Activated CD4-positive, CD25-positive, alpha-beta regulatory T cell treated with anti-CD3 and anti-CD28 coated beads, Interleukin-2, amount 50 U/mL, for 24 hours (primary cell): ENCODE results near the gene TAF11L9.
"Not testable (repeated sequence)": the region's sequence is repeated elsewhere in the genome, so short reads cannot be mapped to it uniquely, and the experiment has no call there.

Source experiments
- ATAC-seq, 2 donors: fragments of 150-1000 bp; cut with Tn5 transposase; one replicate each; pipeline ENCODE4 v1.10.0; 2021; ENCODE audit warnings: mild to moderate bottlenecking in 1 of 2, moderate library complexity in 1 of 2

The TAF11L9 gene

DNA sequence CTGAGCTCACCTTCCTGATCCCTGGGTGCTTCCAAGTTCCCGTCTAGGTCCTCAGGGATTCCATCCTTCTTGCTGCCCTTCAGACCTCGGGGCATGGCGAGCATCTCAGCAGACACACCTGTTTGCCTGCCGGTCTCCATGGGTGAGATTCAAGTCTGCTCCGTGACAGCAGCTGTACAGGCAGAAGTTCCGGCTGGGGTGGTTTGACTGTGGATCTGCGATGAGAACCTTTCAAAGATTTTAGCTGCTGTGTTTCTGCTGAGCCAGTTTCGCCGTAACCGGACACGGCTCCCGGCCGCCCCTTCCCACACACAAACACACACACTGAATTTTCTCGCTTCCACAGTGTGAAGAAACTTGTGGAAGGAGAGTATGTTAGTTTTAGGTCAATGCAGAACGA, at the start of gene TAF11L9:
Gene TAF11L9, minus strand, starts transcription at position 140 of the 400 bp plus-strand sequence.
- not testable (repeated sequence) for ATAC-seq

DNA sequence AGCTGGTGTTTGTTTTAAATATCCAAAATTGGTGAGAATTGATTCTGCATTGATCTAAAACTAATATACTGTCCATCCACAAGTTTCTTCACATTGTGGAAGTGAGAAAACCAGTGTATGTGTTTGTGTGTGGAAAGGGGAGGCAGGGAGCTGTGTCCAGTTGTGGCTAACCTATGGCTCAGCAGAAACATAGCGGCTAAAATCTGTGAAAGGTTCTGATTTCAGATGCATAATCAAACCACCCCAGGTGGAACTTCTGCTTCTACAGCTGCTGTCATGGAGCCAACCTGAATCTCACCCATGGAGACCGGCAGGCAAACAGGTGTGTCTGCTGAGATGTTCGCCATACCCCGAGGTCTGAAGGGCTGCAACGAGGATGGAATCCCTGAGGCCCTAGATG, 40.0 kb upstream of the TAF11L9 start, which contains the start of gene TAF11L14:
Gene TAF11L14, plus strand, starts transcription at position 301 of the 400 bp plus-strand sequence.
- ATAC-seq: no peak

DNA sequence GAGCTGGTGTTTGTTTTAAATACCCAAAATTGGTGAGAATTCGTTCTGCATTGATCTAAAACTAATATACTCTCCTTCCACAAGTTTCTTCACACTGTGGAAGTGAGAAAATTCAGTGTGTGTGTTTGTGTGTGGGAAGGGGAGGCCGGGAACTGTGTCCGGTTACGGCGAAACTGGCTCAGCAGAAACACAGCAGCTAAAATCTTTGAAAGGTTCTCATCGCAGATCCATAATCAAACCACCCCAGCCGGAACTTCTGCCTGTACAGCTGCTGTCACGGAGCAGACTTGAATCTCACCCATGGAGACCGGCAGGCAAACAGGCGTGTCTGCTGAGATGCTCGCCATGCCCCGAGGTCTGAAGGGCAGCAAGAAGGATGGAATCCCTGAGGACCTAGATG, 37.6 kb upstream of the TAF11L9 start, which contains the start of gene TAF11L13:
Gene TAF11L13, plus strand, starts transcription at position 301 of the 400 bp plus-strand sequence.
- ATAC-seq: not testable (repeated sequence)

DNA sequence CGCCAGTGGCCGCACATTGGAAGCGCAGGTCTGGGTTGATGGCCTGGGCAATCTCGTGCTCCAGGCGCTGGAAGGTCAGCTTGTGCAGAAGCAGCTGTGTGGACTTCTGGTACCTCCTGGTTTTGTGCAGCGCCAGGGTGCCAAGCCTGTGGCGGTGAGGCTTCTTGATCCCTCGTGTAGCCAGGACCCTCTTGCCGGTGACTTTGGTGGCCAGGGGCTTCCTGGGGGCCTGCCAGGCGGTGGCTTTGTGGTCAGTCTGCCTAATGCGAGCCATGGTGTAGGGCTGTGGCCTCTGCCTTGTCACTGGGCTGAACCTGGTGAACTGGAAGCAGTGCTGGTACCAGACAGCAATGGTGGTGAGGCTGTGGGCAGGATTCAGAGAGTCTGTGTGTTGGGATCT, 31.5 kb upstream of the TAF11L9 start:
- no peak for ATAC-seq

DNA sequence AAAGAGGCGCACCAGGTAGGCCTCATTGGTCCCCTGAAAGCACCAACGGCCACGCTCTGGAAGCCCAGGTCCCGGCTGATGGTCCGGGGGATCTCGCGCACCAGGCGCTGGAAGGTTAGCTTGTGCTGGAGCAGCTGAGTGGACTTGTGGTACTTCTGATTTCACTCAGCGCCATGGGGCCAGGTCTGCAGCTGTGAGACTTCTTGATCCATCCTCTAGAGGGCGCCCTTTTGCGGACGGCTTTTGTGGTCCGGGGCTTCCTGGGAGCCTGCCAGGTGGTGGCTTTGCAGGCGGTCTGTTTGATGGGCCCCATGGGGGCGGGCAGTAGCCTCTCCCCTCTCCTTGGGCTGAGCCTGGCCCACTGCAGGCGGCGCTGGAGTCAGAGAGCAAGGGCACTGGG, 26.4 kb upstream of the TAF11L9 start:
- no peak for ATAC-seq

DNA sequence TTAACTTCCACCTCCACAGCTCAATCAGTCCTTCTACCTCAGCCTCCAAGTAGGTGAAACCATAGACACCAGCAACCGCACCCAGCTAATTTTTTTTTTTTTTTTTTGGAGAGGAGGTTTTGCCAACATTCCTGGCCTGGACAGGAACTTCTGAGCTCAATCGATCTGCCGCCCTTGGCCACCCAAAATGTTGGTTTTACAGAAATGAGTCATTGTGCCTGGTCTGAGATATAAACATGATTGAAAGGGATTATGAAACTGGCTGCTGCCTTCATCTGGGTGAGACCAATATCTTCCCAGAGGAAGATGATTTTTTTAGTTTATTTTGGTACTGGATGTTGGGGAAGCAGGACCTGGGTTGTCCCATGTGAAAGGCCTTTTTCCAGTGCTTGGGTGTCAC, 25.2 kb upstream of the TAF11L9 start:
- no peak for ATAC-seq

DNA sequence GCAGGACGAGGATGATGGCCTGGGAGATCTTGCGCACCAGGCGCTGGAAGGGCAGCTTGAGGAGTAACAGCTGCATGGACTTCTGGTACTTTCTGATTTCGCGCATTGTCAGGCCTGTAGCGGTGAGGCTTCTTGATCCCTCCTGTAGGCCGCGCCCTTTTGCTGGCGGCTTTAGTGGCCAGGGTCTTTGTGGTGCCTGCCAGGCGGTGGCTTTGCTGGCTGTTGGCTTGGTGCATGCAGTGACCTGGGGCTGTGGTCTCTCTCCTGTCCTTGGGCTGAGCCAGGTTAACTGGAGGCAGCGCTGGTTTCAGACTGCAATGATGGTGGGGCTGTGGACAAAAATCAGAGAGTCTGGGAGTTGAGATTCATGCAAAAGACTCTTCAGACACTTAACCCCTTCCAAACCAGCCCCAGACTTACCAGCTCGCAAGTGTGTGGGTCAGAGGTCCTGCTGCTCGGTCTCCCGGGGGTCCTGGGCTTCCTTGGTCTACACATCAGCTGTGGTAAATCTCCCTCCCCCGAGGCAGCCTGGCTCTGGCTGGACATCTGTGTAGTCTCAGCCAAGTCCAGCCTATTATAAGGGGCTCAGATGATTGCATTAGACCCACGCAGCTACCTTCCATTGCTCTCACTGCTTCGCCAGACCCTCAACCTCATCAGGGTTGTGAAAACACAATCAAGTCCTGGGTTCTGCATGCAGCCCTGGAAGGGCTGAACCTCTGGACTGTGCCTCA, 20.8 kb upstream of the TAF11L9 start:
- ATAC-seq: no peak

DNA sequence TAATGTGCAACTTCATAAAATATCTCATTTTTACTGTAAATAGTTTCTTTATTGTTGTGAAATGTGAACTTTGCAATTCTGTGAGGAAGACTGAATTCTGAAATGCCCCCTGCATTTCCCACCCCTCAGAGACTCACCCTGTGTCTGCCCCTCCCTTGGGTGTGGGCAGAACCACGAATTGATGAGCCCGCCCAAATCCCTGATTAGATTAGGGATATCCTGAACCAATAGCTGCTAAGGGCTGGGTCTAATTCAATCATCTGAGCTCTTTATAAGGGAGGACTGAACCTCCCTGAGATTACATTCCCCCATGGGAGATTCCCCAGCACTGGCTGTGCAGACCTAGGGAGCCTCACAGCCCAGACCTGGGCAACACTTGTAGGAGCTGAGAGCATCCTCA, 15.9 kb upstream of the TAF11L9 start, which contains the start of gene TAF11L12:
Gene TAF11L12, plus strand, starts transcription at position 301 of the 400 bp plus-strand sequence.
- not testable (repeated sequence) for ATAC-seq

DNA sequence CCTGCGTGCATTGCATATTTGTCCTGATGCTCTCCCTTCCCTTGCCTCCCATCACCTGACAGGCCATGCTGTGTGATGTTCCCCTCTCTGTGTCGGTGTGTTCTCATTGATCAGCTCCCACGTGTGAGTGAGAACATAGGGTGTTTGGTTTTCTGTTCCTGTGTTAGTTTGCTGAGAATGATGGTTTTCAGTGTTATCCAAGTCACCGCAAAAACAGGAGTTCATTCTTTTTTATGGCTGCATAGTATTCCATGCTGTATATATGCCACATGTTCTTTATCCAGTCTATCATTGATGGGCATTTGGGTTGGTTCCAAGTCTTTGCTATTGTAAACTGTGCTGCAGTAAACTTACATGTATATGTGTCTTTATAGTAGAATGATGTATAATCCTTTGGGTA, 13.3 kb upstream of the TAF11L9 start:
- ATAC-seq: not testable (repeated sequence)

DNA sequence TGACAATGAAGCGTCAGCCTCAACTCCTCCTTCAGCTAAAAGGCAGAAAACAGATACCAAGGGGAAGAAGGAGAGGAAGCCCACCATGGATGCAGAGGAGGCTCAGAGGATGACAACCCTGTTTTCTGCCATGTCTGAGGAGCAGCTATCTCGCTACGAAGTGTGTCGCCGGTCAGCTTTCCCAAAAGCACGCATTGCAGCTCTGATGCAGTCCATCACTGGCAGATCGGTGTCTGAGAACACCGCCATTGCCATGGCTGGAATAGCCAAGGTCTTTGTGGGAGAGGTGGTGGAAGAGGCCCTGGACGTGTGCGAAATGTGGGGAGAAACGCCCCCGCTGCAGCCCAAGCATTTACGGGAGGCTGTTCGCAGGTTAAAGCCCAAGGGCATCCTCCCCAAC, 10.8 kb upstream of the TAF11L9 start:
- no peak for ATAC-seq

DNA sequence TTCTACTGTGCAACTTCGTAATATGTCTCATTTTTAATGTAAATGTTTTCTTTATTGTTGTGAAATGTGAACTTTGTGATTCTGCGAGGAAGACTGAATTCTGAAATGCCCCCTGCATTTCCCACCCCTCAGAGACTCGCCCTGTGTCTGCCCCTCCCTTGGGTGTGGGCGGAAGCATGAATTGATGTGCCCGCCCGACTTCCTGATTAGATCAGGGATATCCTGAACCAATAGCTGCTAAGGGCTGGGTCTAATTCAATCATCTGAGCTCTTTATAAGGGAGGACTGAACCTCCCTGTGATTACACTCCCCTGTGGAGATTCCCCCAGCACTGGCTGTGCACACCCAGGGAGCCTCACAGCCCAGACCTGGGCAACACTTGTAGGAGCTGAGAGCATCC, 9.7 kb upstream of the TAF11L9 start, which contains the start of gene TAF11L11:
Gene TAF11L11, plus strand, starts transcription at position 304 of the 400 bp plus-strand sequence.
- ATAC-seq: not testable (repeated sequence)

DNA sequence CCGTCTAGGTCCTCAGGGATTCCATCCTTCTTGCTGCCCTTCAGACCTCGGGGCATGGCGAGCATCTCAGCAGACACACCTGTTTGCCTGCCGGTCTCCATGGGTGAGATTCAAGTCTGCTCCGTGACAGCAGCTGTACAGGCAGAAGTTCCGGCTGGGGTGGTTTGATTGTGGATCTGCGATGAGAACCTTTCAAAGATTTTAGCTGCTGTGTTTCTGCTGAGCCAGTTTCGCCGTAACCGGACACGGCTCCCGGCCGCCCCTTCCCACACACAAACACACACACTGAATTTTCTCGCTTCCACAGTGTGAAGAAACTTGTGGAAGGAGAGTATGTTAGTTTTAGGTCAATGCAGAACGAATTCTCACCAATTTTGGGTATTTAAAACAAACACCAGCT, 3.5 kb upstream of the TAF11L9 start, which contains the start of gene TAF11L10:
Gene TAF11L10, minus strand, starts transcription at position 101 of the 400 bp plus-strand sequence.
- ATAC-seq: not testable (repeated sequence)

DNA sequence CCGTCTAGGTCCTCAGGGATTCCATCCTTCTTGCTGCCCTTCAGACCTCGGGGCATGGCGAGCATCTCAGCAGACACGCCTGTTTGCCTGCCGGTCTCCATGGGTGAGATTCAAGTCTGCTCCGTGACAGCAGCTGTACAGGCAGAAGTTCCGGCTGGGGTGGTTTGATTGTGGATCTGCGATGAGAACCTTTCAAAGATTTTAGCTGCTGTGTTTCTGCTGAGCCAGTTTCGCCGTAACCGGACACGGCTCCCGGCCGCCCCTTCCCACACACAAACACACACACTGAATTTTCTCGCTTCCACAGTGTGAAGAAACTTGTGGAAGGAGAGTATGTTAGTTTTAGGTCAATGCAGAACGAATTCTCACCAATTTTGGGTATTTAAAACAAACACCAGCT, 3.3 kb downstream of the TAF11L9 start, which contains the start of gene TAF11L8:
Gene TAF11L8, minus strand, starts transcription at position 101 of the 400 bp plus-strand sequence.
- ATAC-seq: not testable (repeated sequence)

DNA sequence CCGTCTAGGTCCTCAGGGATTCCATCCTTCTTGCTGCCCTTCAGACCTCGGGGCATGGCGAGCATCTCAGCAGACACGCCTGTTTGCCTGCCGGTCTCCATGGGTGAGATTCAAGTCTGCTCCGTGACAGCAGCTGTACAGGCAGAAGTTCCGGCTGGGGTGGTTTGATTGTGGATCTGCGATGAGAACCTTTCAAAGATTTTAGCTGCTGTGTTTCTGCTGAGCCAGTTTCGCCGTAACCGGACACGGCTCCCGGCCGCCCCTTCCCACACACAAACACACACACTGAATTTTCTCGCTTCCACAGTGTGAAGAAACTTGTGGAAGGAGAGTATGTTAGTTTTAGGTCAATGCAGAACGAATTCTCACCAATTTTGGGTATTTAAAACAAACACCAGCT, 8.5 kb downstream of the TAF11L9 start, which contains the start of gene TAF11L7:
Gene TAF11L7, minus strand, starts transcription at position 101 of the 400 bp plus-strand sequence.
- ATAC-seq: not testable (repeated sequence)
